ENCODE measurements around the gene CD320.

DNA sequence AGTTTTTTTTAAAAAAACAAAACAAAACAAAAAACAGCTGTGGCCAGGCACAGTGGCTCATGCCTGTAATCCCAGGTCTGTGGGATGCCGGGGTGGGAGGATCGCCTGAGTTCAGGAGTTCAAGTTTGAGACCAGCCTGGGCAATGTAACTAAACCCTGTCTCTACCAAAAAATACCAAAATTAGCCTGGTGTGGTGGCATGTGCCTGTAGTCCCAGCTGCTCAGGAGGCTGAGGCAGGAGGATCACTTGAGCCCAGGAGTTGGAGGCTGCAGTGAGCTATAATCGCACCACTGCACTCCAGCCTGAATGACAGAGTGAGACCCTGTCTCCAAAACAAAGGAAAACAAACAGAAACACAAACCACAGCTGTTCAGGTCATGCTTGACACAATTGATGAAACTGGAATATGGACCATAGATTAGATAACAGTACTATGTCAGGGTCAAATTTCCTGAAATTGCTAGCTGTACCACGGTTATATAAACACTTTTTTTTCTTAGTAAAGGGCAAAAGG lies 48.9 kb upstream of the CD320 start:
- TF ChIP-seq, protein P1, sequence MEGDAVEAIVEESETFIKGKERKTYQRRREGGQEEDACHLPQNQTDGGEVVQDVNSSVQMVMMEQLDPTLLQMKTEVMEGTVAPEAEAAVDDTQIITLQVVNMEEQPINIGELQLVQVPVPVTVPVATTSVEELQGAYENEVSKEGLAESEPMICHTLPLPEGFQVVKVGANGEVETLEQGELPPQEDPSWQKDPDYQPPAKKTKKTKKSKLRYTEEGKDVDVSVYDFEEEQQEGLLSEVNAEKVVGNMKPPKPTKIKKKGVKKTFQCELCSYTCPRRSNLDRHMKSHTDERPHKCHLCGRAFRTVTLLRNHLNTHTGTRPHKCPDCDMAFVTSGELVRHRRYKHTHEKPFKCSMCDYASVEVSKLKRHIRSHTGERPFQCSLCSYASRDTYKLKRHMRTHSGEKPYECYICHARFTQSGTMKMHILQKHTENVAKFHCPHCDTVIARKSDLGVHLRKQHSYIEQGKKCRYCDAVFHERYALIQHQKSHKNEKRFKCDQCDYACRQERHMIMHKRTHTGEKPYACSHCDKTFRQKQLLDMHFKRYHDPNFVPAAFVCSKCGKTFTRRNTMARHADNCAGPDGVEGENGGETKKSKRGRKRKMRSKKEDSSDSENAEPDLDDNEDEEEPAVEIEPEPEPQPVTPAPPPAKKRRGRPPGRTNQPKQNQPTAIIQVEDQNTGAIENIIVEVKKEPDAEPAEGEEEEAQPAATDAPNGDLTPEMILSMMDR (conservative IDR thresholded peaks at IDR 0.05): no peak
- no peak for TF ChIP-seq ZFX (IDR thresholded peaks at IDR 0.05)
